Kidney glomerular epithelial cell (primary cell): ENCODE data around the gene PKHD1.

Experiments used
- DNase-seq: peaks from one replicate; lab custom pipeline; 2025; lab: John Stamatoyannopoulos, UW

Gene PKHD1

DNA sequence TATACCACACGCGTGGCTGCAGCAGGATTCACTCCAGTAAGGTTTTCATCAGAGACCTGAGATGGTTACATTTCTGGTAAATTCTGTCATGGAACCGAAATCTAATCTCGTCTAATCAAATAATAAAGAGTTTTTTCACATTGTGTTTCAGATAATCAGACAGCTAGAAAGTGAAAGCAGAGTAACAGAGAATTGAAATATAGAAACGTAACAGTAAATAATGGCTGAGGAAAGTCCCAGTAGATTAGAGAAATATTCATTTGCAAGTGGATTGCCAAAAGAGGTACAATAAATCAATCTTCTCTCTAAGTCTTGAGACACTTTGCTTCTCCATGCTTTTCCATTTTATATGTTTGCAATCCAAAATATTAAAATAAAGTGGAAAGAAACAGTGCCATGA, 42.4 kb downstream of the PKHD1 start:
- DNase-seq, result no peak

DNA sequence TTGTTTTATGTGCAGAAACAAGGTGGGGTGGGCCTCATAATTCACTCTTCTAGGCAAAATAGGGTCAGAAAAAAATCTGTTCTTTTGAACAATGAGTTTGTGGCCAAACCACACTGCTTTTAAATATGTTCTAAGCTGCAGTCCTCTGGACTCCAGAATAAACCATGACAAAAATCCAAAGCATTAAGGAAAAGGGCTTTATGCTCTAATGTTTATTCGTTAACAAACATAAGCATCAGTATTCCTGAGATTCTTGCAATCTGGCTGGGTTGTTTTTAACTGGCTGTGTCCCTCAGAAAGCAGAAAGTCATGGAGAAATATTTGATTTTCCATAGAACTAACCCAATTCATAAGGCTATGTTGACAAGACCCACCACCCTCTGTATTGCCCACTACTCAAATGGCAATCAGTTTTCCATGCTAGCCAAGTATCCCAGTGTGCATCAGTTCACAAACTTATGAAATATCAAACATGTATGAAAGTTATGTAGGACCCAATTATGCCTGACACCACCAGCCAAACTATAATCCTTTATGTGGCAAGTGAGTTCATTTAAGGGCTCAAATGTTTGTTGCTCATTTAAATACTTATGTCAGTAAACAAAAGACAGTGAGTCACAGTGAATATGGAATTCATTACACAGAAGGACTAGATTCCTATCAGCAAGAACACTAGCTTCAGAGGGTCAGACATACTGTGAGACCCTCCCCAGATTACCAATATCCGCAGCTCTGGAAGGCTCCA, 45.1 kb downstream of the PKHD1 start:
- DNase-seq, result no peak

DNA sequence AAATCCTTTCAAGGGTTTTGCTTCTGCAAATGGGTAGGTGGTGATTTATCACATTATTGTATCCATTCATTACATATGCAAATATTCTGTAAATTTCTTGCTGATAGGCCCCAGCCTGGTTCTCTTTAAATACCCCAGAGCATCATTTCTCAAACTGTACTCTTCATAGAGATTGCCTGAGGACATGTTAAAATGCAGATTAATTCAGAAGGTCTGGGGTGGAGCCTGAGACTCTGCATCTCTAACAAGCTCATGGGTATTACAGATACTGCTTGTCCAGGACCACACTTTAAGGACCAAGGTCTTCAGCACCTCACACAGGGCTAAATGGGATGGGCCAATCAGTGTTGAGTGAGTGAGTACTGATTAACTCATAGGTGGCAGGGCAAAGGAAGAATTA, 46.3 kb downstream of the PKHD1 start:
- no peak for DNase-seq

DNA sequence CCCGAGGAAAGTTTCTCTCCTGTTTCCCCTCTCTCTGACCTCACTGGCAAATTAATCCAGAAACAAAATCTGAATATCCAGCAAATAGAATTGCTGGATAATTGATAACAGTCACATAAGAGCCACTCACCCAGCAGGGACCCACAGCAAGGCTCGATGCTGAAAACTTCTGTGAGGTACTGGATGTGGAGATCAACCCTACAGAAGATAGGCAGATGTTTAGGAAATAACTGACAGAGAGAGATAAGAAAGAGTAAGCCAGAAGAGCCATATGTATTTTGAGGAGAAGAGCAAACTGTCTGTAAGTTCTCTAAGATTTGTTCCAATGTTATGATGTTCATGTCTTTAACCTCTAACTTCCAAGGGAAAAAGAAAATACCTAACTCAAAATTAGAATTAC, 59.7 kb downstream of the PKHD1 start:
- no peak for DNase-seq

DNA sequence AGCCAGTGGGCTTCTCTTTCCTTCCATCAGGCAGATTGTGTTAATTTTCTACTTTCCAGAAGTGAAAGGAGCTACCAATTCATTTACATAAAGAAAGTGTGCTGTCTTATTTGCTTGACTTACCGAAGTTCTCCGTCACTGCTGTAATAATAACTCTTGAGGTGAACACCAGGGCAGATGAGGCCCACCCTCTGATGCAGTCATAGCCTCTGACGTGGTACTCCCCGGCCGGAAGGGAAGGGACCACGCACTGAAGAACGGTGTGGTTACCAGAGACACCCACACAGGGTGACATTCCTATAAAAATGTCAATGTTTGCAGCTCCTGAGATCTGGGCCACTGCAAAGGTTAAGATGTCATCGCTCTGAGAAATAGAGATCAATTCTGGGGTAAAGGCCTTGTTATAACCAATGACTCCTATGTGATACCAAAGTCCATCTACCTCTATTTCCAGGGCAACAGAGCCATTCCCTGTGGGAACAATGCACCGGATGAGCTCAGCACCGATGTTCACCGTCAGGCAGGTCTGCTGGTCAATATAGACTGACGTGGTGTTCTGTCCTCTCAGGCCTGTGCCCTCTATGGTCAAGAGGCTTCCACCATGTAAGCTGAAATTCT, 62.9 kb downstream of the PKHD1 start:
- DNase-seq, result no peak

GRCh38 chr6:52022675-52023074, 64.7 kb downstream of the PKHD1 start:
- DNase-seq, result no peak

DNA sequence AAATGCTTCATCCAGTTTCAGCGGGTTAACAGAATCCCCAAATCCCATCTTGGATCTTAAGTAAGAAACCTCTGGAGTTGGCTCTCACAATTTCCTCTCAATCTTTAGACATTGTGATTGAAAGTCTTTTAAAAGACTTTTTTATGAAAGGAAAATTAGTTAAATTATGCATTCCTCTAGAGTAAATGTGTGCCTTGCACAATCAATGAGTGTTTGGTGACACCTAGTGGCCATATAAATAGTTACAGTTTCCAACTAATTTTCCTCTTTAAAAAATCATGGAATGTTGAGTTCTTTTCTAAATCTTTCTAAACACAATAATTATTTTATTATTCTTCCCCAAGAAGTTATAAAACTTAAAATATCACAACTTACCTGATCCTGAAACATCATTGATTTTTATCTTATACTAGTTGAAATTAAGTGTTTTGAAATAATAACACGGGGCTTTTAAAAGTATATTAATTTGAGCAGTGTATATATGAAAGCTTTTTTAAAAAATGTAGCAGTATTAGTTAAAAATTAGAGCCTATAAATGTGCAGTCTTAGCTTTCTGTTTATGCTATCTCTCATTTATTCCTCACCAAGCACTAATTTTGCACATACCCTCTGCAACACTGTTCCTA, 66.4 kb downstream of the PKHD1 start:
- DNase-seq, result peak; percentile 31

DNA sequence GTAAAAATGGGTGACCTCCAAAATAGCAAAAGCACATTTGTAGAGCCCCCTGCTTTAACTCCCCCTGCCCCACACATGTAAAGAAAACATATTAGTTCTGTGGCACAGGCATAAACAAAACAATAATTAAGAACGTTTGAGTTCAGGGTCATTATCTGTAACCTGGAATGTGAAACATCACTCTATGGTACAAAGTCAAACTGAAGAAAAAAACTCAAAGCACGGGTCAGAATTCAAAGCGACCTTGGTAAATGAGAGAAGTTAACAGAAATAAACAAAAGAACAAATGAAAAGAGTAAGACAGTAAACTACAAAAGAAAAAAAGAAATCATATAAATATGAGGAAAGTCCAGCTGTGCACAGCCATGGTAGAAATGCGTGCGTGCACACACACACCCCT, 67.5 kb downstream of the PKHD1 start:
- DNase-seq, result no peak

GRCh38 chr6:52019092-52019491, 68.3 kb downstream of the PKHD1 start:
- no peak for DNase-seq

- DNase-seq, result no peak
Observed at GRCh38 chr6:52016915-52017748, 70.3 kb downstream of the PKHD1 start.

DNA sequence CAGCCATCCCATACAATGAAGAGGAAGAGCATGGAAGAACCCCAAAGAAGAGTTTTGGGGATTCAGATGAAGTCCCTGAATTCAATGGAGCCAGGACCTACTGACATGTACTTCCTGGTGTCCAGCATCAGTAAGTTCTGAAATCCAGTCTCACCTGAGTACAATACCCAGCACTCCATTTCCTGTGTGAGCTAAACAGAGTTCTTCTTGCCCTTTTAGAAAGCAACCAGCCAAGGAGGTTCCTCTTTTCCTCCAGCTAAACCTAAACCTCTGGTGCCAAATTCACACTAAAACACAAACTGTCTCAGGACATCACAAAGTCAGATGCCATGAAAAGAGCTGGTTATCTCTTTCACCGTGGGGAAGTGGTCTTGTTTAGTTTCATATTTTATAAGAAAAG, 71.5 kb downstream of the PKHD1 start:
- no peak for DNase-seq

- DNase-seq, result no peak
Observed at GRCh38 chr6:52014391-52014790, 73.0 kb downstream of the PKHD1 start.

- peak; percentile 29 for DNase-seq
Observed at GRCh38 chr6:52013035-52013434, 74.4 kb downstream of the PKHD1 start.

- no peak for DNase-seq
Observed at GRCh38 chr6:52012582-52012981, 74.8 kb downstream of the PKHD1 start.

GRCh38 chr6:52010806-52011205, 76.6 kb downstream of the PKHD1 start:
- DNase-seq, result no peak

- no peak for DNase-seq
Observed at GRCh38 chr6:52010145-52010544, 77.3 kb downstream of the PKHD1 start.

- DNase-seq, result peak; percentile 6
Observed at GRCh38 chr6:52009466-52010140, 77.8 kb downstream of the PKHD1 start.

DNA sequence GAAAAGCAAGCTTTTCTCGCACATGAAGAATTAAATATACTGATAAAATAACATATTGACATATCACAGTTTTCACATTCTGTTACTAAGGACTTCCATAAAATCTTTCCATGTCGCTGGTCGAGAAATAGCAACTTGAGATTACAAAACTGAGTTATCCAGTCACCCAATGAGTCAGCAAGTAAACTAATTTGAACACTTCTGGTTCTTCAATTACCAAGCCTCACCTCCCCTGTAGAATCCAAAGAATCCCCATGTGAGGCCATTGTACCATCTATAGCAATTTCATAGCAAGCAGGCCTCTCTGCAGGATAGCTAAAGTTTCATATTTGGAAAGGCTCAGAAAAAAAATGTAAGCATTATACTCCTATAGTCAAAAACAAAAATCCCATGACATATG, 87.3 kb downstream of the PKHD1 start:
- DNase-seq, result peak; percentile 78

GRCh38 chr6:51996296-51996947, 91.0 kb downstream of the PKHD1 start:
- no peak for DNase-seq

GRCh38 chr6:51995214-51995755, 92.1 kb downstream of the PKHD1 start:
- no peak for DNase-seq

DNA sequence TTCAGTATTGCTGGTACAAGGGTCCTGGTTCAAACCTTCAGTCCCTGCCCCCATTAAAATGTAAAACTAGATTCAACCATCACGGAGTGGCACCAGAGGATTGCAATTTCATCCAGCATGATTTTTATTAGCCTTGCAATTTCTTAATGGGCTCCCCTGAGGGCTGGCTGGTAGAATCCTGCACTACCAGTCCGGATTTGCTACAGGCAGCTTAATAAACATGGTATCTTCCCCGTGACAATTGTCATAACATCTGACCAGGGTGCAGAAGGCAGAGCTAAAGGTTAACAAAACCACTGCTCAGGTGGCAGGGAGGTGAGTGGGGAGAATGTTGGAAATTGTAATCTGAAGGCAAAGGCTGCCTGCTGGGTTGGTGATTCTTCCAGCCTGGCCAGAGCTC, 94.5 kb downstream of the PKHD1 start:
- no peak for DNase-seq
